Myocyte (in vitro differentiated cells): ENCODE data around the gene IFITM1. TPM values are rescaled to one million over a fixed set of nuclear protein-coding genes. Genes with fewer than 3 reads are reported as not detected.
A peak's percentile ranks its signal among the peaks of the same experiment; 100 is the strongest.
"Not testable (repeated sequence)": the region's sequence is repeated elsewhere in the genome, so short reads cannot be mapped to it uniquely, and the experiment has no call there.

Experiments used
- DNase-seq: peaks from one replicate; pipeline ENCODE4 v3.0.0-alpha.2; 2012; ENCODE audit warnings: low read depth
- total RNA-seq: library from RNA; depleted of rRNA; stranded (reverse); fragments of >200 nt; gene quantifications from 2 replicates; pipeline ENCODE4 v1.2.3, GENCODE V29; 2014

The IFITM1 gene
- total RNA-seq, 1 donor from 2014 or later = 17.3 TPM

GRCh38 chr11:282630-283360 is 31.0 kb upstream of the IFITM1 start:
- DNase-seq = no peak

- DNase-seq = no peak
These were observed 30.3 kb upstream of the IFITM1 start for GRCh38 chr11:283405-284104.

- DNase-seq = peak; percentile 81
These were observed 29.5 kb upstream of the IFITM1 start for GRCh38 chr11:284105-285020.

GRCh38 chr11:285021-285893 is 28.6 kb upstream of the IFITM1 start:
- DNase-seq = no peak

GRCh38 chr11:285894-286220 is 28.0 kb upstream of the IFITM1 start:
- no peak for DNase-seq

GRCh38 chr11:286977-287820 is 26.6 kb upstream of the IFITM1 start:
- not testable (repeated sequence) for DNase-seq

- DNase-seq = no peak
These were observed 25.9 kb upstream of the IFITM1 start for GRCh38 chr11:287821-288477.

- DNase-seq = peak; percentile 42
These were observed 25.1 kb upstream of the IFITM1 start, which contains the start of gene PGGHG for GRCh38 chr11:288478-289397. Gene PGGHG, plus strand, starts transcription at chr11:289126. Its CDS starts 691 bp downstream, at chr11:289817.

- no peak for DNase-seq
These were observed 24.5 kb upstream of the IFITM1 start for GRCh38 chr11:289398-289711.

- DNase-seq = no peak
These were observed 23.9 kb upstream of the IFITM1 start for GRCh38 chr11:289712-290620.

GRCh38 chr11:290621-291231 is 23.1 kb upstream of the IFITM1 start:
- DNase-seq = no peak

- no peak for DNase-seq
These were observed 22.3 kb upstream of the IFITM1 start for GRCh38 chr11:291281-292210.

GRCh38 chr11:292211-293121 is 21.4 kb upstream of the IFITM1 start:
- no peak for DNase-seq

- DNase-seq = no peak
These were observed 20.5 kb upstream of the IFITM1 start for GRCh38 chr11:293271-293851.
